SK-N-SH treated with all-trans-retinoic acid at 6 μM for 48 hours (cell line): ENCODE data around the gene BEGAIN.

ENCODE experiments used
- ATAC-seq: fragments of 200-7000 bp; cut with Tn5 transposase; 3 replicates; pipeline ENCODE4 v1.9.1; 2020; ENCODE audit warnings: mild to moderate bottlenecking, moderate library complexity
- ARNTL ChIP-seq: fragments of 450-650 bp; formaldehyde crosslinking; IDR thresholded peaks from 2 replicates; pipeline ENCODE4 v1.5.0; 2020; ENCODE audit warnings: low read depth, mild to moderate bottlenecking, moderate library complexity, borderline replicate concordance
- CREB5 ChIP-seq: fragments of 250-450 bp; sonication (Bioruptor Pico); IDR thresholded peaks from 2 replicates; pipeline ENCODE4 v1.5.1; 2020; ENCODE audit warnings: low read depth, mild to moderate bottlenecking, moderate library complexity
- CSDC2 ChIP-seq: fragments of 250-450 bp; sonication (Bioruptor Pico); IDR thresholded peaks from 2 replicates; pipeline ENCODE4 v1.5.0; 2020; ENCODE audit warnings: mild to moderate bottlenecking, moderate library complexity
- CSRNP3 ChIP-seq: fragments of 250-450 bp; sonication (Bioruptor Pico); IDR thresholded peaks from 2 replicates; pipeline ENCODE4 v1.5.1; 2021; ENCODE audit warnings: mild to moderate bottlenecking, moderate library complexity
- GLIS3 ChIP-seq: fragments of 250-450 bp; sonication (Bioruptor Pico); IDR thresholded peaks from 2 replicates; pipeline ENCODE4 v1.5.0; 2020; ENCODE audit warnings: mild to moderate bottlenecking, moderate library complexity
- ISL1 ChIP-seq: fragments of 250-450 bp; sonication (Bioruptor Pico); IDR thresholded peaks from 2 replicates; pipeline ENCODE4 v2.1.2; 2022; ENCODE audit warnings: mild to moderate bottlenecking, moderate library complexity
- OSR1 ChIP-seq: fragments of 250-450 bp; sonication (Bioruptor Pico); IDR thresholded peaks from 2 replicates; pipeline ENCODE4 v1.8.0; 2022; ENCODE audit warnings: moderate library complexity, mild to moderate bottlenecking, inconsistent platforms
- PPARA ChIP-seq: fragments of 250-450 bp; sonication (Bioruptor Pico); IDR thresholded peaks from 2 replicates; pipeline ENCODE4 v1.5.0; 2020; ENCODE audit warnings: mild to moderate bottlenecking, borderline replicate concordance
- RARB ChIP-seq: fragments of 250-450 bp; sonication (Bioruptor Pico); IDR thresholded peaks from 2 replicates; pipeline ENCODE4 v1.8.0; 2021; ENCODE audit warnings: mild to moderate bottlenecking, moderate library complexity
- SNAI2 ChIP-seq: fragments of 250-450 bp; sonication (Bioruptor Pico); IDR thresholded peaks from 2 replicates; pipeline ENCODE4 v1.5.0; 2020; ENCODE audit warnings: mild to moderate bottlenecking, moderate library complexity
- TCF4 ChIP-seq: fragments of 250-450 bp; sonication (Bioruptor Pico); IDR thresholded peaks from 2 replicates; pipeline ENCODE4 v1.8.0; 2021; ENCODE audit warnings: mild to moderate bottlenecking, moderate library complexity, borderline replicate concordance
- ZC3H10 ChIP-seq: fragments of 250-450 bp; sonication (Bioruptor Pico); IDR thresholded peaks from 2 replicates; pipeline ENCODE4 v1.5.1; 2021; ENCODE audit warnings: mild to moderate bottlenecking, moderate library complexity
- ZFP3 ChIP-seq: fragments of 250-450 bp; sonication (Bioruptor Pico); IDR thresholded peaks from 2 replicates; pipeline ENCODE4 v1.5.0; 2020; ENCODE audit warnings: mild to moderate bottlenecking, moderate library complexity
- ZNF70 ChIP-seq: fragments of 450-650 bp; formaldehyde crosslinking; IDR thresholded peaks from 2 replicates; pipeline ENCODE4 v1.5.0; 2020; ENCODE audit warnings: mild to moderate bottlenecking, moderate library complexity
- ZNF8 ChIP-seq: fragments of 450-650 bp; formaldehyde crosslinking; IDR thresholded peaks from 2 replicates; pipeline ENCODE4 v1.5.0; 2020; ENCODE audit warnings: mild to moderate bottlenecking, moderate library complexity
- TF ChIP-seq, protein P1 (sequence below): fragments of 250-450 bp; sonication (Bioruptor Pico); IDR thresholded peaks from 2 replicates; pipeline ENCODE4 v1.5.0; 2020; ENCODE audit warnings: mild to moderate bottlenecking, moderate library complexity
- TF ChIP-seq, protein P2 (sequence below): fragments of 250-450 bp; sonication (Bioruptor Pico); IDR thresholded peaks from 2 replicates; pipeline ENCODE4 v1.8.0; 2020; ENCODE audit warnings: mild to moderate bottlenecking, moderate library complexity, borderline replicate concordance

The BEGAIN gene

GRCh38 chr14:100504372-100505078, 82.7 kb downstream of the BEGAIN start:
- TF ChIP-seq ZNF8 (CRISPR knock-in tag) (peak; percentile 99), ZC3H10 (CRISPR knock-in tag) (no peak), CSRNP3 (CRISPR knock-in tag) (no peak)
- ATAC-seq = no peak

- TF ChIP-seq OSR1 (CRISPR knock-in tag) = no peak
- TF ChIP-seq CREB5 = no peak
- TF ChIP-seq TCF4 (CRISPR knock-in tag) = no peak
- no peak for TF ChIP-seq ZFP3
- no peak for TF ChIP-seq RARB (CRISPR knock-in tag)
- no peak for TF ChIP-seq ZNF70 (CRISPR knock-in tag)
- ATAC-seq = no peak
These were observed 84.0 kb downstream of the BEGAIN start for GRCh38 chr14:100503251-100503650.

DNA sequence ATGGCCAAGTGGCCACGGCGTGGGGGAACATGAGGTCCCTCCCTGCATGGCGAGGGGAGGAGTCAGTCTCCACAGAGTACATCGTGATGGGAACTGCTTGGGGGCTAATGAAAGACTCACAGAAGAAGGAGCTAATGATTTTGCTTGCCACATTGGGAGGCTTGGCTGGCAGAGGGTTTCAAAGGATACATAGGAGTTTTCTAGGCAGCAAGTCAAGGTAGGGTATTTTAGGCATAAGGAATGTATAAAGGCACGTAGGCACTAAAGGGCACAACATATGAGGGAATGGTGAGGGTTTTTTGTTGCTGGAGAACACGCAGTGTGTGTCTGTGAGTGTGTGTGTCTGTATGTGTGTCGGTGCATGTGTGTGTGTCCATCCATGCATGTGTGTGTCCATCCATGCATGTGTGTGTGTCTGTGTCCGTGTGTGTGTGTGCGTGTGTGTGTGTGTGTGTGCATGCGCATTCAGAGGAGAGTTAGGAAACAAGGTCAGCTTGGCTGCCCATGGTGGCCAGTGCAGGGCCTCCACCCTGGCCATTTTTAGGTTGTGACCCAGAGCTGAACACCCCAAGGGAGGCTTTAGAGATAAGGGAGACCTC, 84.5 kb downstream of the BEGAIN start:
- TF ChIP-seq ZFP3 (peak; percentile 92), CREB5 (no peak)
- no peak for ATAC-seq

DNA sequence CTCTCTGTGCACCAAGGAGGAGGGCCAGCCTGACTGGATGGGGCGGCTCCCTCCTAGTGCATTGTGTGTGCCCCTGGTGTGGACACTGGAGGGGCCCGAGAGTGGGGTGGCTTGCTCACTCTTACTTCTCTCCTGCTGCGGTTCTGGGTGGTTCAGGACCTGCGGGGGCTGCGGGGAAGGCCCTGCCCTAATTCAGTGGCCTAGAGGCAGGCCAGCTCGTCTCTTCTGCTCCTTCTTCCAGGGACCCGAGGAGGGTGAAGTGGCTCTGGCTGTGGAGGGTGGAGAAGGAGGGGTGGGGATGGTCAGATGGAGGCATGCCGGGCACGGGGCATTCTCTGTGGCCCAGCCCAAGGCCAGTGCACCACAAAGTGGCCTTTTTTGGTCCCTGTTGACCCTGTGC, 87.1 kb downstream of the BEGAIN start:
- no peak for ATAC-seq
- TF ChIP-seq, protein P1, sequence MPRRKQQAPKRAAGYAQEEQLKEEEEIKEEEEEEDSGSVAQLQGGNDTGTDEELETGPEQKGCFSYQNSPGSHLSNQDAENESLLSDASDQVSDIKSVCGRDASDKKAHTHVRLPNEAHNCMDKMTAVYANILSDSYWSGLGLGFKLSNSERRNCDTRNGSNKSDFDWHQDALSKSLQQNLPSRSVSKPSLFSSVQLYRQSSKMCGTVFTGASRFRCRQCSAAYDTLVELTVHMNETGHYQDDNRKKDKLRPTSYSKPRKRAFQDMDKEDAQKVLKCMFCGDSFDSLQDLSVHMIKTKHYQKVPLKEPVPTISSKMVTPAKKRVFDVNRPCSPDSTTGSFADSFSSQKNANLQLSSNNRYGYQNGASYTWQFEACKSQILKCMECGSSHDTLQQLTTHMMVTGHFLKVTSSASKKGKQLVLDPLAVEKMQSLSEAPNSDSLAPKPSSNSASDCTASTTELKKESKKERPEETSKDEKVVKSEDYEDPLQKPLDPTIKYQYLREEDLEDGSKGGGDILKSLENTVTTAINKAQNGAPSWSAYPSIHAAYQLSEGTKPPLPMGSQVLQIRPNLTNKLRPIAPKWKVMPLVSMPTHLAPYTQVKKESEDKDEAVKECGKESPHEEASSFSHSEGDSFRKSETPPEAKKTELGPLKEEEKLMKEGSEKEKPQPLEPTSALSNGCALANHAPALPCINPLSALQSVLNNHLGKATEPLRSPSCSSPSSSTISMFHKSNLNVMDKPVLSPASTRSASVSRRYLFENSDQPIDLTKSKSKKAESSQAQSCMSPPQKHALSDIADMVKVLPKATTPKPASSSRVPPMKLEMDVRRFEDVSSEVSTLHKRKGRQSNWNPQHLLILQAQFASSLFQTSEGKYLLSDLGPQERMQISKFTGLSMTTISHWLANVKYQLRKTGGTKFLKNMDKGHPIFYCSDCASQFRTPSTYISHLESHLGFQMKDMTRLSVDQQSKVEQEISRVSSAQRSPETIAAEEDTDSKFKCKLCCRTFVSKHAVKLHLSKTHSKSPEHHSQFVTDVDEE (CRISPR knock-in tag) = no peak
- TF ChIP-seq GLIS3 (CRISPR knock-in tag) = no peak
- no peak for TF ChIP-seq PPARA
- TF ChIP-seq, protein P2, sequence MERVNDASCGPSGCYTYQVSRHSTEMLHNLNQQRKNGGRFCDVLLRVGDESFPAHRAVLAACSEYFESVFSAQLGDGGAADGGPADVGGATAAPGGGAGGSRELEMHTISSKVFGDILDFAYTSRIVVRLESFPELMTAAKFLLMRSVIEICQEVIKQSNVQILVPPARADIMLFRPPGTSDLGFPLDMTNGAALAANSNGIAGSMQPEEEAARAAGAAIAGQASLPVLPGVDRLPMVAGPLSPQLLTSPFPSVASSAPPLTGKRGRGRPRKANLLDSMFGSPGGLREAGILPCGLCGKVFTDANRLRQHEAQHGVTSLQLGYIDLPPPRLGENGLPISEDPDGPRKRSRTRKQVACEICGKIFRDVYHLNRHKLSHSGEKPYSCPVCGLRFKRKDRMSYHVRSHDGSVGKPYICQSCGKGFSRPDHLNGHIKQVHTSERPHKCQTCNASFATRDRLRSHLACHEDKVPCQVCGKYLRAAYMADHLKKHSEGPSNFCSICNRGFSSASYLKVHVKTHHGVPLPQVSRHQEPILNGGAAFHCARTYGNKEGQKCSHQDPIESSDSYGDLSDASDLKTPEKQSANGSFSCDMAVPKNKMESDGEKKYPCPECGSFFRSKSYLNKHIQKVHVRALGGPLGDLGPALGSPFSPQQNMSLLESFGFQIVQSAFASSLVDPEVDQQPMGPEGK (CRISPR knock-in tag) = no peak
- TF ChIP-seq SNAI2 (CRISPR knock-in tag) = no peak
- no peak for TF ChIP-seq CSRNP3 (CRISPR knock-in tag)
- TF ChIP-seq ARNTL (CRISPR knock-in tag) = no peak
- no peak for TF ChIP-seq ISL1
- TF ChIP-seq ZNF70 (CRISPR knock-in tag) = no peak
- TF ChIP-seq ZC3H10 (CRISPR knock-in tag) = no peak
- no peak for TF ChIP-seq CSDC2
- TF ChIP-seq ZNF8 (CRISPR knock-in tag) = no peak
- TF ChIP-seq, all 23 proteins: peak for 0
